Endothelial cell of umbilical vein (primary cell): ENCODE measurements around the gene MECR.

Source experiments
- MYC ChIP-seq: IDR thresholded peaks from one replicate; pipeline ENCODE4 v1.6.1; 2011; ENCODE audit warnings: mild to moderate bottlenecking, low read depth, low read length
- TF ChIP-seq, protein P1 (sequence below): IDR thresholded peaks from 2 replicates; pipeline ENCODE4 v1.6.1; 2011; ENCODE audit not compliant: insufficient read depth, insufficient read length
- TF ChIP-seq, protein P2 (sequence below), 2 donors: IDR thresholded peaks; 1 replicate in 1 of 2; 2 replicates in 1 of 2; pipeline ENCODE4 v1.5.1; 2011; ENCODE audit warnings: low read length in 2 of 2, mild to moderate bottlenecking in 2 of 2, moderate library complexity in 2 of 2, control low read depth in 1 of 2, inconsistent platforms in 1 of 2, low read depth in 1 of 2; ENCODE audit not compliant: insufficient read depth in 1 of 2; ENCODE audit errors: extremely low read depth in 1 of 2

DNA sequence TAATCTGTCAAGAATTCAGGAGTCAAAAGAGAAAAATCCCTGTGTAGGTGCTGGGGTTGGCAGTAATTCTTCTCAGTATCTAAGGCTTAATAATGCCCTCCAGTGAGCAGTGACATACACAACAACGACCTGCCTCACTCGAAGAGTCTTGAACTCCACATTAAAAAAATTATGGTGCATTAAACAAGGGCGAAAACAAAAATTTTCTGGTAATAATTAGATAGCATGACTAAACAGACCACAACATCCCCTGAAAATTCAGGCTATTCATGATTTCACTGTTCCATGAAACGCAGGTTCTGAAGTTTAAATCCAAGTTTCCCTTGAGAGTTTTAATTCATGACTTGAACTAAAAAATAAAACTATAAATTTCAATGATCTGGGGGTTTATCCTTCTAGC, 54.2 kb downstream of the MECR start:
- TF ChIP-seq, protein P1, sequence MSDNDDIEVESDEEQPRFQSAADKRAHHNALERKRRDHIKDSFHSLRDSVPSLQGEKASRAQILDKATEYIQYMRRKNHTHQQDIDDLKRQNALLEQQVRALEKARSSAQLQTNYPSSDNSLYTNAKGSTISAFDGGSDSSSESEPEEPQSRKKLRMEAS, result no peak
- no peak for TF ChIP-seq MYC
- TF ChIP-seq, protein P2, sequence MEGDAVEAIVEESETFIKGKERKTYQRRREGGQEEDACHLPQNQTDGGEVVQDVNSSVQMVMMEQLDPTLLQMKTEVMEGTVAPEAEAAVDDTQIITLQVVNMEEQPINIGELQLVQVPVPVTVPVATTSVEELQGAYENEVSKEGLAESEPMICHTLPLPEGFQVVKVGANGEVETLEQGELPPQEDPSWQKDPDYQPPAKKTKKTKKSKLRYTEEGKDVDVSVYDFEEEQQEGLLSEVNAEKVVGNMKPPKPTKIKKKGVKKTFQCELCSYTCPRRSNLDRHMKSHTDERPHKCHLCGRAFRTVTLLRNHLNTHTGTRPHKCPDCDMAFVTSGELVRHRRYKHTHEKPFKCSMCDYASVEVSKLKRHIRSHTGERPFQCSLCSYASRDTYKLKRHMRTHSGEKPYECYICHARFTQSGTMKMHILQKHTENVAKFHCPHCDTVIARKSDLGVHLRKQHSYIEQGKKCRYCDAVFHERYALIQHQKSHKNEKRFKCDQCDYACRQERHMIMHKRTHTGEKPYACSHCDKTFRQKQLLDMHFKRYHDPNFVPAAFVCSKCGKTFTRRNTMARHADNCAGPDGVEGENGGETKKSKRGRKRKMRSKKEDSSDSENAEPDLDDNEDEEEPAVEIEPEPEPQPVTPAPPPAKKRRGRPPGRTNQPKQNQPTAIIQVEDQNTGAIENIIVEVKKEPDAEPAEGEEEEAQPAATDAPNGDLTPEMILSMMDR (IDR thresholded peaks at IDR 0.05; ENCODE audit: extremely low read depth in 1 of 2, insufficient read depth in 1 of 2, low read depth in 1 of 2, low read length in 2 of 2), result no peak
